Measurements from ENCODE around the gene UGT1A7. TPM values are rescaled to one million over a fixed set of nuclear protein-coding genes. Genes with fewer than 3 reads are reported as not detected.

The UGT1A7 gene
- total RNA-seq, 3 donors from 2014 or later = 0.10 TPM; not detected in 2

DNA sequence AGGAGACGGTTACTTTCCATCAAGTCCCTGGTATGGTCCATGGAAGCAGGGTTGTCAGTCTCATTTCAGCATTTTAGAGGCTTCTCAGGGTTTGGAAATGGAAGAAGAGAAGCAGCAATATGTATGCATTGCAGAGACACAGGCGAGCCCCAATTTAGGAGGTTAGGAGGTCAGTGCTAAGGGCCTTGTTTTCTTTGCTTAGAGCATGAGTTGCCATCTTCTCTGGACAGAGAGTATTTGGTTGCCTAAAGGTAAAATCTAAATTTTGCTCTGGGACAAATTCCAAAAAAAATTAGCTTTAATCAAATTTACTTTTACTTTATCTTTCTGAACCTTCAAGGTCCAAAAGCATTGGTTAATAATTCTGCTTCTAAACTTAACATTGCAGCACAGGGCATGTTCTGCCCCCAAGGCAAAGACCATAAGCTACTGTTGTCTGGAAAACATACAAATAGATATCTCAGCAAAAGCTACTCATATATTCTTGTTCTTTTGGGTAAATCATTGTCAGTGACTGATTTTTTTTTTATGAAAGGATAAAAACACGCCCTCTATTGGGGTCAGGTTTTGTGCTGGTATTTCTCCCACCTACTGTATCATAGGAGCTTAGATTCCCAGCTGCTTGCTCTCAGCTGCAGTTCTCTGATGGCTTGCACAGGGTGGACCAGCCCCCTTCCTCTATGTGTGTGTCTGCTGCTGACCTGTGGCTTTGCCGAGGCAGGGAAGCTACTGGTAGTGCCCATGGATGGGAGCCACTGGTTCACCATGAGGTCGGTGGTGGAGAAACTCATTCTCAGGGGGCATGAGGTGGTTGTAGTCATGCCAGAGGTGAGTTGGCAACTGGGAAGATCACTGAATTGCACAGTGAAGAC is 10.2 kb upstream of the UGT1A7 start, which contains the start of gene UGT1A9:
TSS of gene UGT1A9 (plus strand) at position 609 of the 872 bp plus-strand sequence. CDS start at position 646, 37 bp downstream.
- ATAC-seq = no peak
- Mint-ChIP-seq H3K4me3 (no peak within 1 kb of the TSS), H3K27me3 (ENCODE audit: low read depth) (peaks cover 35% of the 10 kb centered on the region), H3K36me3 (ENCODE audit: insufficient read depth) (no peaks in the 10 kb centered on the region), H3K4me1 (ENCODE audit: low read depth) (no peaks in the 10 kb centered on the region), H3K9me3 (peaks cover 5% of the 10 kb centered on the region)
- DNase-seq = no peak

DNA sequence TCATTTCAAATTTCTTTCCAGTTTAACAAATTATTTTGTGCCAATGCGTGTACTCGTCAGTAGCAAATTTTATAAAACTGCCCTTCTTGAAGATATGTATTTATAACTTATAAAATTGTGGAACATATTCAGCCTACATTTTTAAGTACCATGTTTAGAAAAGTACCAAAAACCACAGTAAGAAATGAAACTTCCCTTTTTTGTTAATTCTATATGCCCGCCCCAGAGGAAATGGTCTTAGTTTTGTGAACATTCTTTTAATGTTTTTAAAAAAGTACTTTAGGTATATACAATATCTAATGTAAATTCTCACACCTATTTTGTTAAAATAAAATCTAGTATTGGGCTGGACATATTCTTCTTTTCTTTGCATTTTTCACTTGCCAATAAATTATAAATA is 8.8 kb upstream of the UGT1A7 start:
- H3K9me3 Mint-ChIP-seq = peaks cover 5% of the 10 kb centered on the region
- DNase-seq (no peak), ATAC-seq (no peak)
- no peaks in the 10 kb centered on the region for H3K4me1 Mint-ChIP-seq (ENCODE audit: low read depth)
- peaks cover 38% of the 10 kb centered on the region for H3K27me3 Mint-ChIP-seq (ENCODE audit: low read depth)
- H3K4me3 Mint-ChIP-seq = no peak overlapping the region
- H3K36me3 Mint-ChIP-seq (ENCODE audit: insufficient read depth) = no peaks in the 10 kb centered on the region

DNA sequence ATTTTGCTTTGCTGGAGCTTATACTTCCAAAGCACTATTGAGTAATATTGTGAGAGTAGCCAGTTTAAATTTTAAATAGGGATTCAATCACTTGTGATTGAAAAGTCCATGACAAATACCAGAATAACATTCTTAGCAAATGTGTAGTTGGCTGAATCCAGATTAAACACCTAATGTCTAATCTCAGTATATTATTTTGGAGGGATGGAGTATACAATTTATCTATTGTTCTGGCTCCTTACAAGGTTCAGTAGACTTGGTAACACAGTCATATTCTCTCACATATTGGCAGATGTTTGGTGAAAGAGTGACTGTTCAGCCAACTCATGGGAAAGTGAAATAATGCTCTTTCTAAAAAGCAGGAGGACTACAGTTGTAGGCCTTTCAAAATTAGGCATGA is 7.8 kb upstream of the UGT1A7 start:
- no peaks in the 10 kb centered on the region for H3K4me1 Mint-ChIP-seq (ENCODE audit: low read depth)
- no peak overlapping the region for H3K4me3 Mint-ChIP-seq
- no peak for ATAC-seq
- DNase-seq = no peak
- peaks cover 34% of the 10 kb centered on the region for H3K27me3 Mint-ChIP-seq (ENCODE audit: low read depth)
- no peaks in the 10 kb centered on the region for H3K36me3 Mint-ChIP-seq (ENCODE audit: insufficient read depth)
- peaks cover under 1% of the 10 kb centered on the region for H3K9me3 Mint-ChIP-seq

DNA sequence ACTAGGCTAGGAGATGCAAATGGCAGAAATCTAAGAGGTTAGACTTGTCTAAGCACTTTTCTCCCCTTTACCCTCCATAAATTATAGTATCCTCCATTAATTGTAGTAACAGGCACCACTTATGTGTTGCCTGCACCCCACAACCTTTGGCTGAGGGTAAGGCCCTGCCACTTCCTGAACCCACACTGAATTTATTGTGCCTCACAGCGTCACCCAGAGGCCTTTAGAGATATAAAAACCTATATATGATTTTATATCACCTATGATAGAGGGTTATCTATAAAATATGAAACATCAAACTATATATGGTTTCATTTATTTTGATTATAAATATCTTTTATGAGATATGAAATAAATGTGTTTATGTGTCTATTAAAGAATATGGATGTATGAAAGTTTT is 7.4 kb upstream of the UGT1A7 start:
- Mint-ChIP-seq H3K36me3 (ENCODE audit: insufficient read depth) (no peaks in the 10 kb centered on the region), H3K27me3 (ENCODE audit: low read depth) (peaks cover 34% of the 10 kb centered on the region), H3K9me3 (no peaks in the 10 kb centered on the region), H3K4me1 (ENCODE audit: low read depth) (no peaks in the 10 kb centered on the region), H3K4me3 (no peak overlapping the region)
- ATAC-seq = no peak
- DNase-seq = no peak

DNA sequence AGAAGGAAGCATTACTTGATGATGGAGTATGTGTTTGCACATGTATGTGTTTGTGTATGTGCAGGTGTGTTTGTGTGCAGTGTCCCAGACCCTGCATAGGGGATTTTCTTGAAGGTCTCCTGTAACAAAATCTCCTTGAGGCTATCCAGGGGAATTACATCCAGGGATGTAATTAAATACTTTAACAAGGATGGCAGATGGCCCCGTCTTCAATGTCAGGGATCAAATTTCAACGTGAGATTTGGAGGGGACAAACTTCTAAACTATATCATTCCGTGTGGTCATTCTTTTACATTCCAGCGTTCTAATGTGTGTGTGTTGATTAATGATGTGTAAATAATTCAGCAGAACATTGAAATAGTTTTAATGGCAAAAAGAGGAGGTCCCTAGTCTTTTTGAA is 6.7 kb upstream of the UGT1A7 start:
- H3K9me3 Mint-ChIP-seq = no peaks in the 10 kb centered on the region
- no peaks in the 10 kb centered on the region for H3K4me1 Mint-ChIP-seq (ENCODE audit: low read depth)
- ATAC-seq (no peak), DNase-seq (no peak)
- no peak overlapping the region for H3K4me3 Mint-ChIP-seq
- H3K36me3 Mint-ChIP-seq (ENCODE audit: insufficient read depth) = no peaks in the 10 kb centered on the region
- H3K27me3 Mint-ChIP-seq (ENCODE audit: low read depth) = peaks cover 37% of the 10 kb centered on the region

DNA sequence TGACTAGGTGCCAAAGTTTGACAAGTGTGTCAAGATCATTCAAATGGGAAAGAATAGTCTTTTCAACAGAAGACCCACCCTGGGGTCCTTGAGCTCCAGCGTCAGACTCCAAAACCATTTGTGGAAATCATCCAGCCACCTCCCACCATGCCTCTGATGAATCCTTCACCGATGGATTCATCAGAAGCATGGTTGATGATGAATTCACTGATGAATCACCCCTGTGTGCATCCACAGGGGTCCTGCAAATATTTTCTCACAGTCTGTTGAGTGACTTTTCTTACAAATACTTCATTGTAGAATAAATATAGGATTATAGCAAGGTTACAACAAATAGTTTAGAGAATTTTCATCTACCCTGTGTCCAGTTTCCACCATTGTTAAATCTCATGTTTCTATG is 5.7 kb upstream of the UGT1A7 start:
- no peaks in the 10 kb centered on the region for H3K4me1 Mint-ChIP-seq (ENCODE audit: low read depth)
- H3K27me3 Mint-ChIP-seq (ENCODE audit: low read depth) = peaks cover 27% of the 10 kb centered on the region
- ATAC-seq (no peak), DNase-seq (no peak)
- H3K36me3 Mint-ChIP-seq (ENCODE audit: insufficient read depth) = no peaks in the 10 kb centered on the region
- no peak overlapping the region for H3K4me3 Mint-ChIP-seq
- no peaks in the 10 kb centered on the region for H3K9me3 Mint-ChIP-seq

DNA sequence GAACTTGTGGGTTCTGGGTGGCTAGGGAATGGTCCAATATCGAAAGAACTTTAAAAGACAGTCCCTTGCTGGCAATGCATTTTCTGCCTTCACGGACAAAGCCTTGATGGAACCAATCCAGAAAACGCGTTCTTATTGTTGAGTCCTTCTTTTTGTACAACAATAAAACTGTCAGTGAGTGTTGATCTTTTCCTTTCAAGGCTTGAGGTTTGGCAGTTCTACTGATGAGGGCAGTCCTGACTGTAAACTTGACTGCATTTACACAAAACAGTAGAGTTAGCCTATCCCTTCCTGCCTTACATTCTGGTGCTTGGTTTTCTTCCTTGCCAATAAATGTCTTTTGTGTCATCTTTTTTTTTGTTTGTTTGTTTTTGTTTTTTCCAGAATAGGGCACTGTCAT is 2.5 kb upstream of the UGT1A7 start:
- ATAC-seq (no peak), DNase-seq (no peak)
- Mint-ChIP-seq H3K36me3 (ENCODE audit: insufficient read depth) (no peaks in the 10 kb centered on the region), H3K4me3 (no peak overlapping the region), H3K27me3 (ENCODE audit: low read depth) (peaks cover 17% of the 10 kb centered on the region), H3K4me1 (ENCODE audit: low read depth) (no peaks in the 10 kb centered on the region), H3K9me3 (no peaks in the 10 kb centered on the region)

DNA sequence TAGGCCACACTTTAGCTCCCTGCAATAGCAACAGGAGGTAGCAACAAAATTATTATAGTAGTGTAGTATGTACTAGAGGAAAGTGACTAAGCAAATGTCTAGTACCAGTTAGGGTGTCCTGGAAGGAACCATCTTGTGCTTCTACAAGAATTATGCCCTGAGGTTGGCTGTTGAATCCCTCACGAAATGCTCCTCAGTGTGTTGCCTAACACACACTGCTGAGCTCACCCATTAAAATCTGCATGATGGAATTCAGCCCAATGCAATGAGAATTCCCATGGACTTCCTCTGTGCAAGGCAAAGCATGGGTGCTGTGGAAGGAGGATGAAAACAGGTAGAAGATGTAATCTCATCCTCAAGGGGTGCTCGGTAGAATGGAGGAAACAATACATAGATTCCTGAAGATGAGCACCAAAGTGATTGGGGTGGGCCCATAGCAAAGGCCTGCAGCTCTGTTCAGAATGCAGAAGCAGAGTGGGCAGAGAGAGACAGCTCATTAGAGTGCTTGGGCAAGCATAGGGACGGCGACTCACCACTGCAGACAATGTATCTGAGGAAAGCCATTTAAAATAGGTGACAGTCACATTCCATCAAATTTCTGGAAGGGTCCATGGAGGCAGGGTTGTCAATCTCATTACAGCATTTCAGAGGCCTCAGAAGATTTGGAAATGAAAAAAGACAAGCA is 1.2 kb upstream of the UGT1A7 start:
- Mint-ChIP-seq H3K9me3 (no peaks in the 10 kb centered on the region), H3K4me3 (no peak overlapping the region), H3K27me3 (ENCODE audit: low read depth) (peaks cover 11% of the 10 kb centered on the region), H3K36me3 (ENCODE audit: insufficient read depth) (no peaks in the 10 kb centered on the region), H3K4me1 (ENCODE audit: low read depth) (no peaks in the 10 kb centered on the region)
- ATAC-seq (no peak), DNase-seq (no peak)

DNA sequence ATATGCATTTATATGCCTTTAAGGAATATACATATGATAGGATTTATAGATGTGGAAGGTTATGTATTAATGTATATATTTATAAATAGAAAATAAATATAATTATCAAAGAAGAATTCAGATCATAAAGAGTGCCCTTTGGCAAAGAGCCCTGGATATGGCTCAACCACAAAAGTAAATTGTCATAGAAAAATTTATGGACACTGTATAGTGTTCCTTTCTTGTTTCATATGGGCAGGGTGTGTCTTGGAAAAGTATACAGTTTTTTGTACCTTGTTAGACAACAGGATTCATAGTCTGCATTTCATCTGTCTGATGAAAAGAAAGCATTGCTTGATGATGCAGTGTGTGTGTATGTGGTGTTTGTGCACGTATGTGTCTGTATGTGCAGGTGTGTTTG is 2.9 kb downstream of the UGT1A7 start:
- Mint-ChIP-seq H3K4me1 (ENCODE audit: low read depth) (no peaks in the 10 kb centered on the region), H3K4me3 (no peak overlapping the region), H3K27me3 (ENCODE audit: low read depth) (peaks cover 12% of the 10 kb centered on the region), H3K9me3 (no peaks in the 10 kb centered on the region), H3K36me3 (ENCODE audit: insufficient read depth) (no peaks in the 10 kb centered on the region)
- no peak for ATAC-seq
- DNase-seq = no peak

DNA sequence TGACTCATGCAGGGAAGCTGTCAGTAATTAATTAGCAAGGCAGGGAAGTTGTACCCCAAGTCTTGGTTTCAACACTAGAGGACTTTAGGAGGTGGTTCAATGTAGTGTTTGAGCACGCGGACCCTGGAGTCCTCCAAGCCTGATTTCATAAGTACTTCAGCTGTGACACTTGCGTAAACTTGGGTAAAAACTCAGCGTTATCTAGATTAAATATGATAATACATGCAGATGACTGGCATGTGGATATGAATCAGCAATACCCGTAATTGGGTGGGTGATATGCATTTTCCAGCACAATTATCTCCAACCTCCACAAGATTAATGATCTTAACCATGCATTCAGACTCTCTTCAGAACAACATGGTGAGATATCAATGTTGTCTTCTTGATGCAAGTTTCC is 5.2 kb downstream of the UGT1A7 start:
- Mint-ChIP-seq H3K4me1 (ENCODE audit: low read depth) (no peaks in the 10 kb centered on the region), H3K36me3 (ENCODE audit: insufficient read depth) (no peaks in the 10 kb centered on the region), H3K9me3 (no peaks in the 10 kb centered on the region), H3K4me3 (no peak overlapping the region), H3K27me3 (ENCODE audit: low read depth) (peaks cover 9% of the 10 kb centered on the region)
- ATAC-seq (no peak), DNase-seq (no peak)

DNA sequence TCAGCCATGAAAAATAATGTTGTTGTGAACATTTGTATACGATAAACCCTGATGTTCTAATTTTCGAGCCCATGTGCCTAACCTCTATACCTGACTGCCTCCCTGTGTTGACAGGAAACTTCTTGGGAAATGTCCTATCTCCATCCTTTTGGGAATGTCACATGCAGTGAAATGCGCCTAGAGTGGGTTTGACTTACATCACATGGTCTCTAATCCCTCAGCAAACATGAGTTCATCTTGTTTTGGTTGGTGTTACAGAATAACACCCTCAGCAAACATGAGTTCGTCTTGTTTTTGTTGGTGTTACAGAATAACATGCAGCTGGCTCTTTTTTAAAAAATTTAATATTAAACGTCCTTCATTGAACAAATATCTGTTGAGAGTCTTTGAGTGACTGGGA is 6.6 kb downstream of the UGT1A7 start:
- DNase-seq = no peak
- Mint-ChIP-seq H3K36me3 (ENCODE audit: insufficient read depth) (no peaks in the 10 kb centered on the region), H3K4me3 (no peak overlapping the region), H3K9me3 (no peaks in the 10 kb centered on the region), H3K27me3 (ENCODE audit: low read depth) (peaks cover 12% of the 10 kb centered on the region), H3K4me1 (ENCODE audit: low read depth) (no peaks in the 10 kb centered on the region)
- no peak for ATAC-seq

DNA sequence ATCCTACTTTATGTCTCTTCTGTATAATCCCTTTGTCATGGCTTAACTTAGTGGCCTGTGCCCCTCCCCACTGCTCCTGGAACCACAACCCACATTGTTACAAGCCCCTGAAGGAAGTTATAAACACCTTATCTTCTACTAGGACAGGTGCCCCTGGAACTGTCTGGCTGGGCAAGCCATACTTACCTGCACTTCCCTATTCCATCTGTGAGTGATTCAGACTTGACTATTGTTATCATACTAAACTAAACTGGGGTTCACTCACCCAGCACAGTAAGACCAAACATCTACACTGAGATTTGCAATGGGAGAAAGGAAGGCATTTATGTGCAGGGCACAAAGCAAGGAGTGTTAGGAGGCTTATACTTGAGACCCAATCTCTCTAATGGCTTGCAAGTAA is 7.3 kb downstream of the UGT1A7 start:
- DNase-seq = no peak
- Mint-ChIP-seq H3K4me1 (ENCODE audit: low read depth) (no peaks in the 10 kb centered on the region), H3K9me3 (no peaks in the 10 kb centered on the region), H3K27me3 (ENCODE audit: low read depth) (peaks cover 12% of the 10 kb centered on the region), H3K36me3 (ENCODE audit: insufficient read depth) (no peaks in the 10 kb centered on the region), H3K4me3 (no peak overlapping the region)
- no peak for ATAC-seq

DNA sequence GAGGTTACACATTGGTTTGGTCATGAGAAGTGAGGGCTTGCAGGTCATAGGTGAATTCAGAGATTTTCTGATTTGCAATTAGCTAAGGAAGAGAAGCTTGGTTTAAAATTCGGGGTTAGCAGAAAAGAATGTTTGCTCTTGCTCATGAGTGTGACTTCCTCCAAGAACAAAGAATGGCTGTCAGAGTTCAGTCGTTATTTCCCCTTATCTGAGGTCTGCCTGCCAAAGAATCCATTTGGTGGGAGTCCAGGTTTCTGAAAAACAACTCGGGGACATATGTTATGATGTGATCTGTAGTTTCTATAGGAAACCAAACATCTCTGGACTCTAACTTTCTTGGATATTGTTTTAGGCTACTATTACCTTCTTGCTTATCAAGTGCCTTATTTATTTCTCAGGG is 7.8 kb downstream of the UGT1A7 start:
- Mint-ChIP-seq H3K4me1 (ENCODE audit: low read depth) (no peaks in the 10 kb centered on the region), H3K9me3 (no peaks in the 10 kb centered on the region), H3K4me3 (no peak overlapping the region), H3K27me3 (ENCODE audit: low read depth) (peaks cover 12% of the 10 kb centered on the region), H3K36me3 (ENCODE audit: insufficient read depth) (no peaks in the 10 kb centered on the region)
- DNase-seq (no peak), ATAC-seq (no peak)

DNA sequence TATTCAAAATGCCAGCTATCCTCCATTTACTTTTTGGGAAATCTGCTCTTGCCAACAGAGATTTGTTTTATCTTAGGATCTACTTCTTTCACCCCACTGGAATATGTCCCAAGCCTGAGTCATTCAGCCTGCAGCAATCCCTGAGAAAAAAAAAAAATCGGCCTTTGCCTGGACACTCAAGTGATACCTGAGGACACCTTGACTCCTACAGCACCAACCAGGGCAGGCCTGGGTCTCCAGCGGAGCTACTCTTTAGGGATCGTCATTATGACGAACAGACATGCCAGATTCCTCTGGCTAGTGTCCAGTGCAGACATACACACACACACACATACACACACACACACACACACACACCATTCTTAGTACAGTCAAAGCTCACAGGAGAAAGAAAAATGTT is 8.7 kb downstream of the UGT1A7 start:
- no peaks in the 10 kb centered on the region for H3K4me1 Mint-ChIP-seq (ENCODE audit: low read depth)
- H3K27me3 Mint-ChIP-seq (ENCODE audit: low read depth) = peaks cover 12% of the 10 kb centered on the region
- H3K36me3 Mint-ChIP-seq (ENCODE audit: insufficient read depth) = no peaks in the 10 kb centered on the region
- no peak overlapping the region for H3K4me3 Mint-ChIP-seq
- no peak for ATAC-seq
- H3K9me3 Mint-ChIP-seq = no peaks in the 10 kb centered on the region
- no peak for DNase-seq

Measured in activated T-cell treated with anti-CD3 and anti-CD28 coated beads, Interleukin-2, amount 50 U/mL, for 4 hours (primary cell).